Mesodermal cell (in vitro differentiated cells): Measurements from ENCODE around the gene MFSD12.
A peak's percentile ranks its signal among the peaks of the same experiment; 100 is the strongest.
"Not testable (repeated sequence)": the region's sequence is repeated elsewhere in the genome, so short reads cannot be mapped to it uniquely, and the experiment has no call there.

Source experiments
- H3K27ac ChIP-seq: 2 replicates; pipeline ENCODE4 v1.7.0; 2013; ENCODE audit warnings: mild to moderate bottlenecking, low read depth, low read length, moderate library complexity; ENCODE audit not compliant: severe bottlenecking
- H3K36me3 ChIP-seq: 2 replicates; pipeline ENCODE4 v1.7.1; 2013; ENCODE audit warnings: mild to moderate bottlenecking, low read length, moderate library complexity; ENCODE audit not compliant: control insufficient read depth, insufficient read depth
- H3K4me1 ChIP-seq: one replicate; pipeline ENCODE4 v1.7.1; 2013; ENCODE audit warnings: mild to moderate bottlenecking, low read length; ENCODE audit not compliant: insufficient read depth, control insufficient read depth, poor library complexity, severe bottlenecking
- H3K4me3 ChIP-seq: 2 replicates; pipeline ENCODE4 v1.7.0; 2013; ENCODE audit warnings: low read length, control low read depth, mild to moderate bottlenecking; ENCODE audit not compliant: insufficient read depth, poor library complexity, severe bottlenecking; ENCODE audit errors: extremely low read depth
- H3K9me3 ChIP-seq: 2 replicates; pipeline ENCODE4 v1.7.1; 2013; ENCODE audit warnings: mild to moderate bottlenecking, low read length, moderate library complexity; ENCODE audit not compliant: control insufficient read depth
- WGBS, 2 experiments: methylation state at CpG; one replicate each; pipeline ENCODE4 v1.1.5; 2013; ENCODE audit warnings: missing lambda C conversion rate in 2 of 2; ENCODE audit not compliant: insufficient coverage in 2 of 2; 5-methylcytosine and 5-hydroxymethylcytosine counted together

MFSD12 gene

DNA sequence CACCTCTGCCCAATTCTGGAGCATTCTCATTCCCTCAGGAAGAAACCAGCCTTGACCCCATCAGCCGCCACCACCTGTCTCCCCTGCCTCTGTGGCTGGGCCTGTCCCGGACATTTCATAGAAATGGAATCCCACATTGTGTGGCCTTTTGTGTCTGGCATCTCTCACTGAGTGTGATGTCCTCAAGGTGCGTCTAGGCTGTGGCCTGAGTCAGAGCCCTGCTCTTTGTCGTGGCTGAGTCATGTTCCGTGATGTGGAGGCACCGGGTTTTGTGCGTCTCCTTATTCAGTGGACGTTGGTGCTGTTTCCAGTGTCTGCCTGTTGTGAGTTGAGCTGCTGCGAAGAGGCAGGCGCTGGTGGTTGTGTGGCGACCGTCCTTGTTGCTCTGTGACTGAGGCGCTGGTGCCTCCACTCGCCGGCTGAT is 47.8 kb downstream of the MFSD12 start:
- H3K36me3 ChIP-seq, result peaks cover 45% of the 10 kb centered on the region
- H3K27ac ChIP-seq, result peak overlapping the region; percentile 36
- WGBS, 2 experiments, result 96 to 99% methylated on average over 14 to 15 of the region's 15 CpGs
- no peak overlapping the region for H3K4me3 ChIP-seq
- H3K4me1 ChIP-seq, result peaks cover 30% of the 10 kb centered on the region
- H3K9me3 ChIP-seq, result no peaks in the 10 kb centered on the region

DNA sequence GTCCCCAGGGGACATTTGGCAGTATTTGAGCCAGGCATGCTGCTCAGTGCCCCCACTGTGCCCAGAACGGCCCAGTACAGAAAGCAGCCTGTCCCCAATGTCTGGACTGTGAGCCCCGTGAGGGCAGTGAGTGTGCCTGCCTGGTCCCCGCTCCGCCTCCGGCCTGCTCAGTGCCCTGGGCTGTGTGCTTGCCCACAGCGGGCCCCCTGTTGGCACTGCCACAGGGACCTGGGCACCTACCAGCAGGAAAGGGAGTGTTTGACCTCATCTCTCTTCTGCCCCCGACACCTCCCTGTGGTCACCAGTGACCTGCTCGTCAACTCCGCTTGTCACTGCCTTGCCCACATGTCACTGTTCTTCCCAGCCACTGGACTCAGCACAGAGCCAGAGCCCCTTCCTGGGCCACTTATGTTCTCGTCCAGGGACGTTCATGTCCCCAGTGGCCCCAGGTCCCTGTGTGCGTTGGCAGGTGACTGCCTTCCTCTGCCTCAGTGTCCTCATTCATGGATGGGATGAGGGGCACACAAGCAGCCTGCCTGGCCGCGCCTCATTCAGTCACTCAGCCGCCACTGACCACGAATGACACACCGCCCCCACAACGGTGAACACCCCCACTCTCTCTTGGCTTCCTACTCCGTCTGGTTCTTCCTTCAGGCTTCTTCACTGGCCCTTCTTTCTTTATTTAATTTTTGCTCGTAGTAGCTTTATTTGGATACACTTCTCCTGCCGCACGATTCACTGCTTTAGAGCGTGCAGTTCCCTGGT is 48.4 kb downstream of the MFSD12 start:
- H3K27ac ChIP-seq, result peak overlapping the region; percentile 36
- H3K4me3 ChIP-seq, result no peak overlapping the region

DNA sequence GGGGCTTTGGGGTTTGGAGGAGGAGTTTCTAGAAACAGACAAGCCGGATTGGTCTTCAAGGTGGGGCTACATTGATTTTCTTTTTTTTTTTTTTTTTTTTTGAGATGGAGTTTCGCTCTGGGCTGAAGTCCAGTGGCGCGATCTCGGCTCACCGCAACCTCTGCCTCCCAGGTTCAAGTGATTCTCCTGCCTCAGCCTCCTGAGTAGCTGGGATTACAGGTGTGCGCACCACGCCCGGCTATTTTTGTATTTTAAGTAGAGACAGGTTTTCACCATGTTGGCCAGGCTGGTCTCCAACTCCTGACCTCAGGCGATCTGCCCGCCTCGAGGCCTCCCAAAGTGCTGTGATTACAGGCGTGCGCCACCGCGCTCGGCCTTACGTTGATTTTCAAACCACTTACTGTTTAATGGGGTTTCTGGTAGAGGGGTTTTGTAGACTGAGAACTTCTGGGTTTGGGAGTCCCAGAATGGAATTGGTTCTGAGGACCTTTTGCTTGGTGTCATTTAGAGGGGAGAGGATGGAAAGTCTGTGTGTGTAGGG is 49.2 kb downstream of the MFSD12 start:
- 93 to 94% methylated on average over 10 to 15 of the region's 18 CpGs for WGBS, 2 experiments
- peaks cover 45% of the 10 kb centered on the region for H3K36me3 ChIP-seq
- H3K4me1 ChIP-seq, result peaks cover 32% of the 10 kb centered on the region
- H3K27ac ChIP-seq, H3K9me3 ChIP-seq: not testable (repeated sequence)
- peak overlapping the region; percentile 97 for H3K4me3 ChIP-seq

More for the DNA sequence above, 48.4 kb downstream of the MFSD12 start:
- 97 to 98% methylated on average over 23 of the region's 23 CpGs for WGBS, 2 experiments
- H3K4me1 ChIP-seq, result peaks cover 32% of the 10 kb centered on the region
- peaks cover 45% of the 10 kb centered on the region for H3K36me3 ChIP-seq
- no peaks in the 10 kb centered on the region for H3K9me3 ChIP-seq

DNA sequence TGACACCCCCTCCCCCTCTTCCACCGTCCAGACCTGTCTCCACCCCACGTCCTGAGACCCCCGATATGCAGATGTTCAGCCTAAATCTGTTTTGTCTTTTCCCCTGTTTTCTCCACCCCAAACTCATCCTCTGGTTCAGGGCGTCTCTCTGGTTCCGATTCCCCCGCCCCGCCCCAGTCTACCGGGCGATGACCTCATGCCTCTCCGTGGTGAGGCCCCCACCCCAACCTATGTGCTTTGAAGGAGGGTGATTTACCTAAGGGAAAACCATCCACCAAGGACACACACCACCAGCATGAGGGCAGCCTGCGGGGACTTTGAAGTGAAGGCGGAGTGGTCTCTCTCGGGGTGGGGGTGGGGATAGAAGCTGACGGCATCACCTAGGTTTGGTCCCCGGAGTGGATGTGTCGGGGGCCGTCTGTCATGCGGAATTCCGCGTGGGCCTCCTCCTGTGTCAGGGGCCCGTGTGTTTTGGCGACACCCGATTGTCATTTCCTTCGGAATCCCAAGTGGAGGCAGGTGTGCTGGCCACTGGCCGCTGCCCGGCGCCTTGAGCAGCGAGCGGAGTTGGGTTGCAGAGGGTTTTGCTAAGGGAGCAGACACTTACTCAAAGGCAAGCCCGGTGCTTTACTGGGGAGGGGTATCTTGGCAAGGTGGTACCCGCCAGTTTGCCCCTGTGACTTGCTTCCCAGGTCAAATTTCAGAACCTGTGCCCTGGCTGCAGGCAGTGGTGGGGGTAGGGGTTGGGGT is 49.8 kb downstream of the MFSD12 start:
- no peak overlapping the region for H3K27ac ChIP-seq
- H3K4me1 ChIP-seq, result peaks cover 32% of the 10 kb centered on the region
- peak overlapping the region; percentile 97 for H3K4me3 ChIP-seq
- H3K36me3 ChIP-seq, result peaks cover 40% of the 10 kb centered on the region
- H3K9me3 ChIP-seq, result no peaks in the 10 kb centered on the region
- 13 to 20% methylated on average over 19 of the region's 31 CpGs for WGBS, 2 experiments

DNA sequence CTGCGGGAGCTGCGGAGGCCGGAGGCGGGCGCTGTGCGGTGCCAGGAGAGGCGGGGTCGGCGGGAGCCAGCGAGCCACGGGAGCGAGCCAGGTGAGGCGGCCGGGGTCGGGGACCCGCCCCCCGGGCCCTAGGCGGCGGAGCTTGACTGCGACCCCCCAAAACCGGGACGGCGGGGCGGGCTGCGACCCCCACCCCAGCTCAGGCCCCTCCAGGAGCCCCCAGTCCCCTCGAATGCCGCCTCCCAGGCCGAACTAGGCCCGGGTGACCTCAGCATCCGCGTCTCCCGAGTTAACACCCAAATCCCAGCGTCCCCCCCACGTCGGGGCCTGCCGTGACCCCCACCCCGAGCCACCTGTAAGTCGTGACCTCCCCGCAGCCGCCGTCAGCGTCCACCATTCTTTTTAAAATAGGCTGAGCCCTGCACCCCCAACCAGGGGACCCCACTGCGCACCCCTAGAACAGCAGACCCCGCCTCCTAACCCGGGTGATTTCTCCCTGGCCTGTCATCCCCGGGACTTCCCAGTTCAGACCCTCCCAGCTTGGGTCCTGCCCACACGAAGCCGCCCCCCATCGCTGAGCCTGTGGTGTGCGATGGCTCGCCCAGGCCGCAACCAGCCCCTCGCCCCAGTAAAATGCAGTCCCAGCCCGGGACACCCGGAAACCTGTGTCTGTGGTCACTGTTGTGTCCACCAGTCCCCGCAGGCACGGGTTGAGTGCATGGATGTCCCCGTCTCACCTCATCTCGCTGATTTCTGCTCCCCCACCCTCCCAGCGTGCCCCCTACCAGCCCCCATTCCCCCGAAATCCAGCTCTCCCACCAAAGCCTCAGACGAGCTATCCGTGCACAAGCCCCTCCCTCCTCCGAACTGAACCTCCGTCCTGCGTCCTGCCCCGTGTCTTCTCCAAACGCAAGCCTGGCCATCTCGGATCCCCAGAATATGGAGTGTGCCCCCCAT is 50.7 kb downstream of the MFSD12 start:
- no peak overlapping the region for H3K27ac ChIP-seq
- H3K9me3 ChIP-seq, result no peaks in the 10 kb centered on the region
- peaks cover 34% of the 10 kb centered on the region for H3K36me3 ChIP-seq
- H3K4me1 ChIP-seq, result peaks cover 32% of the 10 kb centered on the region
- 1% methylated on average over 55 to 58 of the region's 69 CpGs for WGBS, 2 experiments
- H3K4me3 ChIP-seq, result peak overlapping the region; percentile 97

DNA sequence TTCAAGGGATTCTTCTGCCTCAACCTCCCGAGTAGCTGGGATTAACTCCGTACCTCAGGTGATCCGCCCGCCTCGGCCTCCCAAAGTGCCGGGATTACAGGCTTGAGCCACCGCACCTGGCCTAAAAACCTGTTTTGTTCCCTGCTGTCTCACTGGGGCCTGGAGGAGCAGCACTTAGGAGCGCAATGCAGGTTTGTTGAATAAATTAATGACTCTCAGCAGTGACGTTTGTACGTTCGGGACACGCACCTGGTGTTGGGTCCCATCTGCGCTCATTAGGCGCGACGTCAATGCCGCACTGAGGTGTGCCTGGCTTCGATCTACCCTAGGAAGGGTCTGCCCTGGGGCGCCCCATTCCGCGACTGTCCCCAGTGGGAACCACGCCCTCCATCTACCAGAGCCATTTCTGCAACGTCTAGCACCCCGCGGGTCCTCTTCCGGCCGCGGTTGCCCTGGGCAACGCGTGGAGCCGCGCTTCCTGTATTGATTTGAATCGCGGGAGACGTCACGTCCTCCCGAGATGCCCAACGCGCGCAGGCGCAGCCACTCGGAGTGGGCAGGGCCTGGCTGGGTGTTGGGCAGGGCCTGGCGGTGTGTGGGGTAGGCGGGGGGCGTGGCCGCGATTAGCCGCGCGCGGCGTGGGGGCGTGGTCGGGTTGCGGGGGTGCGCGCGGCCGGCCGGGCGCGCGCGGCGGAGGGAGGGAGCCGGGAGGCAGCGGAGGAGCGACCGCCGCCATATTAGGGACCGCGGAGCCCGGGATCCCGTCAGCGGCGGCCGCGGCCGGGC is 51.6 kb downstream of the MFSD12 start, which contains the start of gene FZR1:
FZR1 (plus strand) TSS at position 714 of the 786 bp plus-strand sequence. CDS start 16,679 bp downstream, outside the sequence.
- Histone ChIP-seq H3K27ac (peak within 1 kb of the TSS; percentile 75), H3K4me3 (peak within 1 kb of the TSS; percentile 97), H3K4me1 (peaks cover 32% of the 10 kb centered on the region), H3K36me3 (peaks cover 26% of the 10 kb centered on the region), H3K9me3 (no peaks in the 10 kb centered on the region)
- 13 to 17% methylated on average over 52 to 56 of the region's 79 CpGs for WGBS, 2 experiments

DNA sequence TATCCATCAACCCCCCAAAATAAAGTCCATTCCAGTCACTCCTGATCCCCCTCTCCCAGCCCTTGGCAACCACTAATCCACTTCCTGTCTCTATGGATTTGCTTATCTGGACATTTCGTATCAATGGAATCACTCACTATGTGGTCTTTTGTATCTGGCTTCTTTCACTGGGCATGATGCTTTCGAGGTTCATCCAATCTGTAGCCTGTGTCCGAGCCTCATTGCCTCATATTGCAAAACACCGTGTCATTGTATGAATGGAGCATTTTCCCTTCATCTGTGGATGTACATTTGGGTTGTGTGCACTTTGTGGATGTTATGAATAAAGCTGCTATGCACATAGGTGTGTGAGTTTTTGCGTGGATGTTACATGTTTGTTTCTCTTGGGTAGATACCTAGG is 52.7 kb downstream of the MFSD12 start:
- H3K36me3 ChIP-seq, result peaks cover 15% of the 10 kb centered on the region
- H3K27ac ChIP-seq, result peak overlapping the region; percentile 41
- H3K4me1 ChIP-seq, result peaks cover 31% of the 10 kb centered on the region
- H3K4me3 ChIP-seq, result no peak overlapping the region
- no peaks in the 10 kb centered on the region for H3K9me3 ChIP-seq
- WGBS, 2 experiments, result 95 to 100% methylated on average over 3 to 4 of the region's 5 CpGs

DNA sequence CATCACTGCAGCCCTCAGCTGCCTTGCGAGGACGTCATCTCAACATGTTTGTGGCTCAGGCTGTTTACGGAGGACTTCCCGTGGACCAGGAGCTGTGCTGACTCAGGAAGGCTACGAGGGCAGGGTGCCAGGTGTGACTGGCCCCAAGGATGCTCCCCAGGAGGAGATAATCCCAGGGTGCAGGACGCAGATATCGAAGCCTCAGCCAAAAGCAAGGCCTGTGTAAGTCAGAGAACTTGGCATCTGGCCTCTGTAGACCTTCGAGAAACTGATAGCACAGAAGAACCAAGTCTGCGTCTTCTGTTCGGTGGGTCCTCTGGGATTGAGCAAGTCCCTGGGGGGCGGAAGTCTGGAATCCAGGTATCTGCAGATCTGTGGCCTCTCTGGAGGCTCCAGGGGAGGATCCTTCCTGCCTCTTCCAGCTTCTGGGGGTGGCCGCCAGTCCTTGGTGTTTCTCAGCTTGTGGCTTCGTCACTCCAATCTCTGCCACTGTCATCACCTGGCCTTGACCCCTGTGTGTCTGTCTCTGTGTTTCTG is 54.3 kb downstream of the MFSD12 start:
- Histone ChIP-seq H3K4me3 (no peak overlapping the region), H3K4me1 (peaks cover 19% of the 10 kb centered on the region), H3K36me3 (peaks cover 6% of the 10 kb centered on the region), H3K9me3 (no peaks in the 10 kb centered on the region), H3K27ac (no peak overlapping the region)
- 92 to 95% methylated on average over 9 to 12 of the region's 13 CpGs for WGBS, 2 experiments

DNA sequence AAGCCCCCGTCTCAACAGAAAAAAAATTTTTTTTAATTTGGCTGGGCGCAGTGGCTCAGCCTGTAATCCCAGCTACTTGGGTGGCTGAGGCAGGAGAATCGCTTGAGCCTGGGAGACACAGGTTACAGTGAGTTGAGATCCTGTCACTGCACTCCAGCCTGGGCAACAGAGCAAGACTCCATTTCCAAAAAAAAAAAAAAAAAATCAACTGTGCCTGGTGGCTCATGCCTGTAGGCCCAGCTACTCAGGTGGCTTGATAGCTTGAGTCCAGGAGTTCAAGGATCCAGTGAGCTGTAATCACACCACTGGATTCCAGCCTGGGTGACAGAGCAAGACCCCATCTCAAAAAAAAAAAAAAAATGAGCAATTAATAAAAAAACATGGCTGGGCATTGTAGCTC is 55.6 kb downstream of the MFSD12 start:
- Histone ChIP-seq H3K9me3 (no peaks in the 10 kb centered on the region), H3K4me3 (no peak overlapping the region), H3K27ac (no peak overlapping the region), H3K36me3 (peaks cover 19% of the 10 kb centered on the region), H3K4me1 (peaks cover 13% of the 10 kb centered on the region)
- WGBS, 2 experiments, result 94 to 95% methylated on average over 2 to 3 of the region's 3 CpGs
